ENCODE measurements around the gene CAMSAP1. TPM values are rescaled to one million over a fixed set of nuclear protein-coding genes. Genes with fewer than 3 reads are reported as not detected.

The CAMSAP1 gene
- total RNA-seq, 1 donor from 2014 or later: 80.8 TPM

DNA sequence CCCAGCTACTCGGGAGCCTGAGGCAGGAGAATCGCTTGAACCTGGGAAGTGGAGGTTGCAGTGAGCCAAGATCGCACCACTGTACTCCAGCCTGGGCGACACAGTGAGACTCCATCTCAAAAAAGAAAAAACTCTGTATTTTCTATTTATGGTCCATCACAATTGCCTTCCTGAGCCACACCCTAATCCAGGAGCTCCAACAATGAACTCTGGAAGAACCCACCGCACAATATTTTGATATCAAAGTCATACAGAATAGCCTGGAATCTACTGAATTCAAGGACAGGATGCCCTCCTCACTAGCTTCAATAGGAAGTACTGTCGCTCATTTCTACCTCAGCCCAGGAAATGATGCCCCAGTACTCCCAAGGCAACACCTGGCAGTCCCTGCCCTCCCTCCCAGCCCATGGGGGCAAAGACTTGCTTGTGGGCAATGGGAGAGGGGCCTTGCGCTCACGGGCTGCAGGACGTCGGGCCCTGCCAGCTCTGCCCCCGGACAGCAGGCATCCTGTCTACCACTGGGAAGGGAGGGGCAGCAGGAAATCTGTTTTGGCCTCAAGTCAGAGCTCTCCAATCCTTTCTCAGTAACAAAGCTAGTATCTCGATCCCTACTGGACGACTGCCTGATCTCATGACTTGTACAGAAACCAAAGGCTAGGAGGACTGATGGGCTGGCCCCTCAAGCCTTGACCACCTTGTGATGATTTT is 34.1 kb upstream of the CAMSAP1 start:
- Mint-ChIP-seq H3K27me3 (ENCODE audit: low read depth) (no peaks in the 10 kb centered on the region), H3K27ac (ENCODE audit: unreplicated experiment) (no peak overlapping the region), H3K4me3 (no peak overlapping the region), H3K9me3 (no peaks in the 10 kb centered on the region), H3K36me3 (ENCODE audit: low read depth) (peaks cover 28% of the 10 kb centered on the region), H3K4me1 (no peaks in the 10 kb centered on the region)
- TF ChIP-seq, protein P1, sequence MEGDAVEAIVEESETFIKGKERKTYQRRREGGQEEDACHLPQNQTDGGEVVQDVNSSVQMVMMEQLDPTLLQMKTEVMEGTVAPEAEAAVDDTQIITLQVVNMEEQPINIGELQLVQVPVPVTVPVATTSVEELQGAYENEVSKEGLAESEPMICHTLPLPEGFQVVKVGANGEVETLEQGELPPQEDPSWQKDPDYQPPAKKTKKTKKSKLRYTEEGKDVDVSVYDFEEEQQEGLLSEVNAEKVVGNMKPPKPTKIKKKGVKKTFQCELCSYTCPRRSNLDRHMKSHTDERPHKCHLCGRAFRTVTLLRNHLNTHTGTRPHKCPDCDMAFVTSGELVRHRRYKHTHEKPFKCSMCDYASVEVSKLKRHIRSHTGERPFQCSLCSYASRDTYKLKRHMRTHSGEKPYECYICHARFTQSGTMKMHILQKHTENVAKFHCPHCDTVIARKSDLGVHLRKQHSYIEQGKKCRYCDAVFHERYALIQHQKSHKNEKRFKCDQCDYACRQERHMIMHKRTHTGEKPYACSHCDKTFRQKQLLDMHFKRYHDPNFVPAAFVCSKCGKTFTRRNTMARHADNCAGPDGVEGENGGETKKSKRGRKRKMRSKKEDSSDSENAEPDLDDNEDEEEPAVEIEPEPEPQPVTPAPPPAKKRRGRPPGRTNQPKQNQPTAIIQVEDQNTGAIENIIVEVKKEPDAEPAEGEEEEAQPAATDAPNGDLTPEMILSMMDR (conservative IDR thresholded peaks at IDR 0.05): no peak
- no peak for DNase-seq (ENCODE audit: low read depth, low spot score)

- no peak overlapping the region for H3K4me3 Mint-ChIP-seq
- no peak for DNase-seq (ENCODE audit: low read depth, low spot score)
- no peaks in the 10 kb centered on the region for H3K4me1 Mint-ChIP-seq
- no peaks in the 10 kb centered on the region for H3K27me3 Mint-ChIP-seq (ENCODE audit: low read depth)
- TF ChIP-seq, protein P1 (conservative IDR thresholded peaks at IDR 0.05): no peak
- no peaks in the 10 kb centered on the region for H3K9me3 Mint-ChIP-seq
- H3K36me3 Mint-ChIP-seq (ENCODE audit: low read depth): peaks cover 33% of the 10 kb centered on the region
- H3K27ac Mint-ChIP-seq (ENCODE audit: unreplicated experiment): peak overlapping the region; percentile 57
Observed at GRCh38 chr9:135939351-135940265, 32.3 kb upstream of the CAMSAP1 start.

GRCh38 chr9:135937521-135938489 is 30.5 kb upstream of the CAMSAP1 start:
- TF ChIP-seq, protein P1 (conservative IDR thresholded peaks at IDR 0.05): no peak
- no peak overlapping the region for H3K4me3 Mint-ChIP-seq
- H3K27ac Mint-ChIP-seq (ENCODE audit: unreplicated experiment): no peak overlapping the region
- H3K27me3 Mint-ChIP-seq (ENCODE audit: low read depth): no peaks in the 10 kb centered on the region
- no peaks in the 10 kb centered on the region for H3K4me1 Mint-ChIP-seq
- H3K36me3 Mint-ChIP-seq (ENCODE audit: low read depth): peaks cover 32% of the 10 kb centered on the region
- no peaks in the 10 kb centered on the region for H3K9me3 Mint-ChIP-seq
- DNase-seq (ENCODE audit: low read depth, low spot score): no peak

DNA sequence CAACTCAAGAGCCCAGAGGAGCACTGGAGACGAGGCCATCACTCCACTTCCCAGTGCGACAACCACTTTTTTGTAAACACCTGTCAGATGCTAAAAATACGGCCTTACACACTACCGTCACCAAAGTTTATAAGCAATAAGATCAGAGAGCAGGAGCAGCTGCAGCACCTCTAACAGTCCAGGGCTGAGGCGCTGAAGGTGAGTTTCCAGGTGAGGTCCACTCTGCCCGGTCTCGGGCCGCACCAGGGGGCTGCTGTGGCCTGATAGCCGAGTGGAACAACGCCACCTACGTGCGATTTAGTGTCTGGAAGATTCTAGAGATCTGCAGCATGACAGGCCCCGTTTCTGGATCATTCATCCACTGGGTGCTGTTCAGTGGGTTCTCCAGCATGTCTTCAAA is 25.8 kb upstream of the CAMSAP1 start:
- peaks cover 26% of the 10 kb centered on the region for H3K36me3 Mint-ChIP-seq (ENCODE audit: low read depth)
- no peaks in the 10 kb centered on the region for H3K4me1 Mint-ChIP-seq
- H3K4me3 Mint-ChIP-seq: no peak overlapping the region
- TF ChIP-seq, protein P1 (conservative IDR thresholded peaks at IDR 0.05): no peak
- H3K9me3 Mint-ChIP-seq: no peaks in the 10 kb centered on the region
- DNase-seq (ENCODE audit: low read depth, low spot score): no peak
- no peaks in the 10 kb centered on the region for H3K27me3 Mint-ChIP-seq (ENCODE audit: low read depth)
- no peak overlapping the region for H3K27ac Mint-ChIP-seq (ENCODE audit: unreplicated experiment)

DNA sequence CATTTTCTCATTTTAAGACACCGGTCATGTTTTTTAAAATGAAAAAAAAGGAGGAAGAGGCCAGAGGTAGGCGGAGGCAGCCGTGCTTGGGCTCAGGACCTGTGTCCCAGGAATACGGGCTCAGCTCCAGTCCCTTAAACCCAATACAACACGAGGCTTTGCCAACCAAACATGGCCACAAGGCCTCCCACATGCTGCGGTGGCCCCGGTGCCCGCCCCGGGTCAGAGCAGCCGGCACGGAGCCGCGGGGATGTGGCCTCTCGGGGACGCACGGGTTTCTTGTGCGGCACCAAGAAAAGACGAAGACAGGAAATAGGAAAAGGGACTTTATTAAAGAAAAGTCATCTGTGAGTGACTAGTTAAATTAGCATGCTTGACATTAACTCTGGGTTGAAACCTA is 25.3 kb upstream of the CAMSAP1 start:
- H3K4me1 Mint-ChIP-seq: no peaks in the 10 kb centered on the region
- H3K27ac Mint-ChIP-seq (ENCODE audit: unreplicated experiment): no peak overlapping the region
- DNase-seq (ENCODE audit: low read depth, low spot score): no peak
- no peak overlapping the region for H3K4me3 Mint-ChIP-seq
- H3K36me3 Mint-ChIP-seq (ENCODE audit: low read depth): peaks cover 24% of the 10 kb centered on the region
- TF ChIP-seq, protein P1 (conservative IDR thresholded peaks at IDR 0.05): no peak
- H3K27me3 Mint-ChIP-seq (ENCODE audit: low read depth): no peaks in the 10 kb centered on the region
- no peaks in the 10 kb centered on the region for H3K9me3 Mint-ChIP-seq
